H9 (cell line): Measurements from ENCODE around the gene RAF1. TPM values are rescaled to one million over a fixed set of nuclear protein-coding genes. Genes with fewer than 3 reads are reported as not detected.
A peak's percentile ranks its signal among the peaks of the same experiment; 100 is the strongest.

Experiments
- DNase-seq: peaks from one replicate; pipeline ENCODE4 v3.0.0-alpha.2; 2017
- H2AFZ ChIP-seq: one replicate; pipeline ENCODE4 v1.6.1; 2013; ENCODE audit warnings: mild to moderate bottlenecking, low read length, control low read depth, moderate library complexity
- H2AK5ac ChIP-seq: 2 replicates; pipeline ENCODE4 v1.6.1; 2013; ENCODE audit warnings: low read length, control low read depth, mixed read lengths; ENCODE audit not compliant: insufficient read length
- H2BK120ac ChIP-seq: one replicate; pipeline ENCODE4 v1.6.1; 2013; ENCODE audit warnings: low read depth, mild to moderate bottlenecking, low read length, control low read depth, inconsistent platforms; ENCODE audit not compliant: poor library complexity, severe bottlenecking
- H2BK12ac ChIP-seq: 2 replicates; pipeline ENCODE4 v1.6.1; 2013; ENCODE audit warnings: low read length, control low read depth, mixed read lengths, low read depth; ENCODE audit not compliant: insufficient read length
- H2BK15ac ChIP-seq: 2 replicates; pipeline ENCODE4 v1.6.1; 2013; ENCODE audit warnings: low read depth, low read length, control low read depth
- H2BK20ac ChIP-seq: one replicate; pipeline ENCODE4 v1.6.1; 2013; ENCODE audit warnings: low read depth, mild to moderate bottlenecking, low read length, control low read depth, inconsistent platforms; ENCODE audit not compliant: poor library complexity, severe bottlenecking
- H2BK5ac ChIP-seq: 2 replicates; pipeline ENCODE4 v1.6.1; 2013; ENCODE audit warnings: low read length, control low read depth, mixed read lengths; ENCODE audit not compliant: insufficient read length
- H3K14ac ChIP-seq: 2 replicates; pipeline ENCODE4 v1.6.1; 2013; ENCODE audit warnings: low read length, control low read depth; ENCODE audit not compliant: insufficient read depth
- H3K18ac ChIP-seq: 2 replicates; pipeline ENCODE4 v1.6.1; 2013; ENCODE audit warnings: low read depth, mild to moderate bottlenecking, mixed read lengths, low read length, control low read depth; ENCODE audit not compliant: insufficient read length
- H3K23ac ChIP-seq: 2 replicates; pipeline ENCODE4 v1.6.1; 2013; ENCODE audit warnings: low read length, control low read depth, mixed read lengths, low read depth; ENCODE audit not compliant: insufficient read length
- H3K23me2 ChIP-seq: 2 replicates; pipeline ENCODE4 v1.6.1; 2013; ENCODE audit warnings: low read depth, mild to moderate bottlenecking, mixed read lengths, low read length, control low read depth; ENCODE audit not compliant: insufficient read length, poor library complexity, severe bottlenecking
- H3K27ac ChIP-seq: 2 replicates; pipeline ENCODE4 v1.5.1; 2013; ENCODE audit warnings: low read length, control low read depth, mixed read lengths, low read depth; ENCODE audit not compliant: insufficient read length
- H3K27me3 ChIP-seq: 2 replicates; pipeline ENCODE4 v1.6.1; 2013; ENCODE audit warnings: low read length, control low read depth, inconsistent platforms; ENCODE audit not compliant: insufficient read depth
- H3K4ac ChIP-seq: 2 replicates; pipeline ENCODE4 v1.6.1; 2013; ENCODE audit warnings: low read depth, mild to moderate bottlenecking, control low read depth, inconsistent platforms, low read length, moderate library complexity
- H3K4me1 ChIP-seq: 2 replicates; pipeline ENCODE4 v1.6.1; 2013; ENCODE audit warnings: low read length, control low read depth, inconsistent platforms; ENCODE audit not compliant: insufficient read depth
- H3K4me2 ChIP-seq: 2 replicates; pipeline ENCODE4 v1.6.1; 2013; ENCODE audit warnings: low read length, control low read depth, mixed read lengths; ENCODE audit not compliant: insufficient read length, insufficient read depth
- H3K56ac ChIP-seq: 2 replicates; pipeline ENCODE4 v1.6.1; 2013; ENCODE audit warnings: low read depth, mild to moderate bottlenecking, mixed read lengths, low read length, control low read depth; ENCODE audit not compliant: insufficient read length
- H3K79me1 ChIP-seq: 2 replicates; pipeline ENCODE4 v1.6.1; 2013; ENCODE audit warnings: low read depth, mild to moderate bottlenecking, moderate library complexity, low read length, control low read depth, inconsistent platforms; ENCODE audit not compliant: insufficient read depth, poor library complexity, severe bottlenecking
- H3K79me2 ChIP-seq: 2 replicates; pipeline ENCODE4 v1.6.1; 2013; ENCODE audit warnings: low read length, control low read depth, inconsistent platforms; ENCODE audit not compliant: insufficient read depth
- H3K9ac ChIP-seq: 2 replicates; pipeline ENCODE4 v1.6.1; 2013; ENCODE audit warnings: low read length, control low read depth, mixed read lengths; ENCODE audit not compliant: insufficient read length; ENCODE audit errors: extremely low read depth
- H3K9me3 ChIP-seq: one replicate; pipeline ENCODE4 v1.6.1; 2013; ENCODE audit warnings: low read depth, low read length, inconsistent platforms; ENCODE audit not compliant: control insufficient read depth
- H3T11ph ChIP-seq: one replicate; pipeline ENCODE4 v1.6.1; 2013; ENCODE audit warnings: mild to moderate bottlenecking, low read length, control low read depth, inconsistent platforms
- H4K20me1 ChIP-seq: one replicate; pipeline ENCODE4 v1.6.1; 2013; ENCODE audit not compliant: control insufficient read depth, insufficient read length, insufficient read depth
- H4K5ac ChIP-seq: 2 replicates; pipeline ENCODE4 v1.6.1; 2013; ENCODE audit warnings: low read depth, mild to moderate bottlenecking, mixed read lengths, low read length, control low read depth; ENCODE audit not compliant: insufficient read length
- H4K8ac ChIP-seq: replicated peaks from 2 replicates; pipeline ENCODE4 v1.6.1; 2013; ENCODE audit warnings: low read length, control low read depth, mixed read lengths, low read depth; ENCODE audit not compliant: insufficient read length
- H4K91ac ChIP-seq: 2 replicates; pipeline ENCODE4 v1.6.1; 2013; ENCODE audit warnings: low read depth, mild to moderate bottlenecking, moderate library complexity, mixed read lengths, low read length, control low read depth; ENCODE audit not compliant: insufficient read length
- H3K27ac Mint-ChIP-seq, 3 experiments: 2 replicates in 2 of 3; 3 replicates in 1 of 3; pipeline ENCODE4 v1.8.0; 2020 to 2021; ENCODE audit warnings: mixed read lengths in 3 of 3, mild to moderate bottlenecking in 1 of 3, moderate library complexity in 1 of 3
- H3K27me3 Mint-ChIP-seq: 2 replicates; pipeline ENCODE4 v1.8.0; 2021; ENCODE audit warnings: low read depth, mild to moderate bottlenecking, moderate library complexity, mixed read lengths
- H3K36me3 Mint-ChIP-seq, 3 experiments: 2 replicates in 2 of 3; 3 replicates in 1 of 3; pipeline ENCODE4 v1.8.0; 2020 to 2021; ENCODE audit warnings: low read depth in 3 of 3, mixed read lengths in 3 of 3; ENCODE audit not compliant: insufficient read depth in 1 of 3
- H3K4me1 Mint-ChIP-seq, 2 experiments: 2 replicates each; pipeline ENCODE4 v1.8.0; 2020; ENCODE audit warnings: mixed read lengths in 2 of 2
- H3K4me3 Mint-ChIP-seq, 2 experiments: 2 replicates in 1 of 2; 3 replicates in 1 of 2; pipeline ENCODE4 v1.8.0; 2020 to 2021; ENCODE audit warnings: mild to moderate bottlenecking in 2 of 2, mixed read lengths in 2 of 2, moderate library complexity in 1 of 2
- H3K9me3 Mint-ChIP-seq, 2 experiments: 2 replicates in 1 of 2; 3 replicates in 1 of 2; pipeline ENCODE4 v1.8.0; 2020; ENCODE audit warnings: mild to moderate bottlenecking in 2 of 2, mixed read lengths in 2 of 2, moderate library complexity in 1 of 2
- CTCF ChIP-seq: fragments of 200-600 bp; sonication (generic); conservative IDR thresholded peaks from 3 replicates; pipeline ENCODE4 v1.8.0; 2021; ENCODE audit warnings: antibody characterized with exemption, mild to moderate bottlenecking
- whole genome bisulfite sequencing: extraction: QIAGEN DNeasy Blood & Tissue Kit; methylation state at CpG from one replicate; pipeline ENCODE4 v1.1.7; 2013; ENCODE audit warnings: missing lambda C conversion rate, low lambda C conversion rate, mixed read lengths; ENCODE audit not compliant: insufficient read length; ENCODE audit errors: extremely low coverage; 5-methylcytosine and 5-hydroxymethylcytosine counted together
- total RNA-seq: library from RNA; stranded (reverse); gene quantifications from 2 replicates; pipeline ENCODE4 v1.2.1, GENCODE V29; 2021

RAF1 gene
- total RNA-seq, 1 experiment from 2014 or later: 112 TPM

DNA sequence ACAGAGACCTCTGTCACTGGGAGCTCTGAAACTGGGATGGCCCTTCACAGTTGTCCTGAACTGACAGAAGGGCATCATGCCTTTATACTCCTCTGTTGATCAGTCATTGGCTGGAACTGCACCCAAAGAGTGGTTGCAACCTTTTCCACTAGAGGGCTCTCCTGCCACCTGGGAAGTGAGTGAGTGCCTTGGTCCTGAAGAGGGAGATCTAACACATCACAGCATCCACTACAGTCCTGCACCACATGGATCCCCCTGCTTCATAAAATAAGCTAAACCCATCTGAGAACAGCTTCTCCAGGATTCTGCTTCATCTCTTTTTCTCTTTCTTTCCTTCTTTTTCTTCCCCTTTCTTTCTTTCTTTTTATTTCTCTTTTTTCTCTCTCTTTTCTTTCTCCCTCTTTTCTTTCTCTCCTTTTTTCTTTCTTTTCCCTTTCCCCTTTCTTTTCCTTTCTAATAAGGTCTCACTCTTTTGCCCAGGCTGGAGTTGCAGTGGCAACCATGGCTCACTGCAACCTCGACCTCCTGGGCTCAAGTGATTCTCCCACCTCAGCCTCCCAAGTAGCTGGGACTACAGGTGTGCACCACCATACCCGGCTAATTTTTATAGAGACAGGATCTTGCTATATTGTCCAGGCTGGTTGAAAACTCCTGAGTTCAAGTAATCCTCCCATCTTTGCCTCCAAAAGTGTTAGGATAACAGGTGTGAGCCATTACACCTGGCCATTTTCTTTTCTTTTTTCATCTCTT, 42.8 kb upstream of the RAF1 start:
- Mint-ChIP-seq H3K4me3 (no peak overlapping the region; a peak in 1 of 5 replicates), H3K27me3 (peaks cover 12% of the 10 kb centered on the region), H3K4me1 (peaks cover 0 to 5% of the 10 kb centered on the region in 2 experiments; a peak in 1 of 4 replicates), H3K36me3 (no peaks in the 10 kb centered on the region), H3K27ac (peak overlapping the region in 1 of 3 experiments; percentile 70; a peak in 2 of 7 replicates), H3K9me3 (no peaks in the 10 kb centered on the region)
- H2BK120ac ChIP-seq: no peak overlapping the region
- H3K4me2 ChIP-seq: no peak overlapping the region
- no peak overlapping the region for H3K4ac ChIP-seq
- DNase-seq: peak; percentile 90
- no peak overlapping the region for H4K5ac ChIP-seq
- no peaks in the 10 kb centered on the region for H3K79me2 ChIP-seq
- H3K9ac ChIP-seq: no peak overlapping the region
- H2BK15ac ChIP-seq: no peak overlapping the region
- no peaks in the 10 kb centered on the region; the same call in 1 of the 2 replicates for H3K27me3 ChIP-seq
- no peak overlapping the region for H3K14ac ChIP-seq
- no peak overlapping the region for H2BK5ac ChIP-seq
- H3K18ac ChIP-seq: no peak overlapping the region
- H3K23ac ChIP-seq: no peak overlapping the region
- H2BK12ac ChIP-seq: no peak overlapping the region
- H3K4me1 ChIP-seq: no peaks in the 10 kb centered on the region
- H4K20me1 ChIP-seq: no peaks in the 10 kb centered on the region
- H4K91ac ChIP-seq: no peak overlapping the region
- no peak overlapping the region for H4K8ac ChIP-seq
- TF ChIP-seq CTCF: peak; percentile 92
- no peak overlapping the region for H3K27ac ChIP-seq
- H3K56ac ChIP-seq: no peak overlapping the region
- no peaks in the 10 kb centered on the region for H3K23me2 ChIP-seq
- no peaks in the 10 kb centered on the region for H3K9me3 ChIP-seq
- WGBS: no CpG with 5 or more reads among the region's 2 CpGs
- H3K79me1 ChIP-seq: no peaks in the 10 kb centered on the region
- no peak overlapping the region for H2BK20ac ChIP-seq
- no peak overlapping the region for H2AK5ac ChIP-seq
- no peak overlapping the region for H2AFZ ChIP-seq
- no peak overlapping the region for H3T11ph ChIP-seq
